Kidney (tissue), 14 donors: ENCODE data around the gene ALDH4A1. TPM values are rescaled to one million over a fixed set of nuclear protein-coding genes. Genes with fewer than 3 reads are reported as not detected.
A peak's percentile ranks its signal among the peaks of the same experiment; 100 is the strongest.

Source experiments
- DNase-seq, 5 donors: peaks; one replicate each; pipeline ENCODE4 v3.0.0-alpha.2; 2013 to 2020
- FAIRE-seq: peaks from 2 replicates; lab custom pipeline; 2012; peaks lifted over from hg19 to GRCh38; lab: Jason Lieb, UNC
- H3K27ac ChIP-seq, 2 donors: one replicate each; pipeline ENCODE4 v1.7.0; 2013; ENCODE audit warnings: low read depth in 2 of 2, low read length in 2 of 2, inconsistent platforms in 1 of 2
- H3K27me3 ChIP-seq: one replicate; pipeline ENCODE4 v1.7.1; 2013; ENCODE audit warnings: low read length, inconsistent platforms; ENCODE audit not compliant: control insufficient read depth, insufficient read depth
- H3K36me3 ChIP-seq, 3 donors: one replicate each; pipeline versions ENCODE4 v1.7.0 to v1.7.1; 2013; ENCODE audit warnings: low read length in 3 of 3, control low read depth in 1 of 3, inconsistent platforms in 1 of 3; ENCODE audit not compliant: insufficient read depth in 3 of 3, control insufficient read depth in 2 of 3
- H3K4me1 ChIP-seq, 3 donors: one replicate each; pipeline versions ENCODE4 v1.7.0 to v1.7.1; 2013; ENCODE audit warnings: low read length in 3 of 3, inconsistent platforms in 1 of 3, low read depth in 1 of 3; ENCODE audit not compliant: control insufficient read depth in 2 of 3, insufficient read depth in 2 of 3
- H3K4me3 ChIP-seq, 3 donors: one replicate each; pipeline versions ENCODE4 v1.7.0 to v1.8.1; 2013; ENCODE audit warnings: low read length in 3 of 3, control low read depth in 1 of 3, inconsistent platforms in 1 of 3
- H3K9ac ChIP-seq, 3 donors: one replicate each; pipeline versions ENCODE4 v1.7.0 to v1.7.1; 2013; ENCODE audit warnings: low read length in 3 of 3, control low read depth in 1 of 3, inconsistent platforms in 1 of 3
- H3K9me3 ChIP-seq, 3 donors: one replicate each; pipeline versions ENCODE4 v1.7.0 to v1.7.1; 2013; ENCODE audit warnings: low read length in 3 of 3, control low read depth in 1 of 3, inconsistent platforms in 1 of 3; ENCODE audit not compliant: control insufficient read depth in 2 of 3, insufficient read depth in 1 of 3
- intact Hi-C: fragments of 100-400 bp; cut with DNase I; formaldehyde crosslinking; loops from one replicate; pipeline ENCODE4 v1.11.1; 2022
- polyA plus RNA-seq: library from polyadenylated mRNA; stranded (reverse); fragments of 350-450 nt; fragmentation: Illumina TruSeq; extraction: RNeasy Lipid Tissue Mini Kit (QIAGEN cat#74804); gene quantifications from one replicate; pipeline ENCODE4 v1.2.3, GENCODE V29; 2014; ENCODE audit warnings: low read depth, low replicate concordance; ENCODE audit not compliant: insufficient read depth
- total RNA-seq: library from RNA; stranded (reverse); fragmentation: NEBNext Ultra II Directional; extraction: Animal tissue kit (Norgen Biotek cat#: 25700); gene quantifications from one replicate; pipeline ENCODE4 v1.2.1, GENCODE V29; 2021
- TF ChIP-seq, protein P1 (sequence below): IDR thresholded peaks from 3 replicates; pipeline ENCODE4 v1.5.1; 2012; ENCODE audit warnings: mild to moderate bottlenecking, moderate library complexity, borderline replicate concordance; ENCODE audit not compliant: insufficient read depth; ENCODE audit errors: extremely low read depth
- donor health status: control.
- donor health status: control.
- donor health status: control.
- donor health status: control.
- donor health status: control.
- donor health status: DM: yes; HTN: yes; CAD: no.
- donor health status: Normal renal cell carcinoma (clear cell type).

Gene ALDH4A1
- total and polyA plus RNA-seq, 2 donors from 2014 or later = 49.3 to 352 TPM

DNA sequence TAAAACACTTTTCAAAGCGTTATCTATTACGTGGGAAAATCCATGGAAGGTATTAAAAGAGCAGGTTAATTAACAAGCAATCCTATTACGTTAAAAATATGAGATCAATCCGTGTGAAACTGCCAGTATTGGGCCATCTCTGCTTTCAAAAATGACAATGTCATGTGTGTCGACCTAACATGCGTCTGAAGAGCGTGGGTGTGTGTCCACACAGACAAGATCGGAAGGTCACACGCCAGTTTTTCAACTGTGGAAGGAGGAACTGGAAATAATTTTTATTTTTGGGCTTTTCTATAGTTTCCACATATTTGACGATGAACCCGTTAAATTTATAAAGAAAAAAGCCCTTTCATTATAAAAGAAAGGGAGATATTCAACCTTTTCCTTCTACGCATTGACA is 17.6 kb upstream of the ALDH4A1 start:
- Histone ChIP-seq H3K27ac (no peak overlapping the region), H3K4me3 (no peak overlapping the region), H3K4me1 (peaks cover 9 to 27% (median 15%) of the 10 kb centered on the region in 3 donors), H3K36me3 (peaks cover 2 to 7% (median 6%) of the 10 kb centered on the region in 3 donors), H3K9me3 (no peaks in the 10 kb centered on the region), H3K27me3 (no peaks in the 10 kb centered on the region), H3K9ac (no peak overlapping the region)
- TF ChIP-seq, protein P1, sequence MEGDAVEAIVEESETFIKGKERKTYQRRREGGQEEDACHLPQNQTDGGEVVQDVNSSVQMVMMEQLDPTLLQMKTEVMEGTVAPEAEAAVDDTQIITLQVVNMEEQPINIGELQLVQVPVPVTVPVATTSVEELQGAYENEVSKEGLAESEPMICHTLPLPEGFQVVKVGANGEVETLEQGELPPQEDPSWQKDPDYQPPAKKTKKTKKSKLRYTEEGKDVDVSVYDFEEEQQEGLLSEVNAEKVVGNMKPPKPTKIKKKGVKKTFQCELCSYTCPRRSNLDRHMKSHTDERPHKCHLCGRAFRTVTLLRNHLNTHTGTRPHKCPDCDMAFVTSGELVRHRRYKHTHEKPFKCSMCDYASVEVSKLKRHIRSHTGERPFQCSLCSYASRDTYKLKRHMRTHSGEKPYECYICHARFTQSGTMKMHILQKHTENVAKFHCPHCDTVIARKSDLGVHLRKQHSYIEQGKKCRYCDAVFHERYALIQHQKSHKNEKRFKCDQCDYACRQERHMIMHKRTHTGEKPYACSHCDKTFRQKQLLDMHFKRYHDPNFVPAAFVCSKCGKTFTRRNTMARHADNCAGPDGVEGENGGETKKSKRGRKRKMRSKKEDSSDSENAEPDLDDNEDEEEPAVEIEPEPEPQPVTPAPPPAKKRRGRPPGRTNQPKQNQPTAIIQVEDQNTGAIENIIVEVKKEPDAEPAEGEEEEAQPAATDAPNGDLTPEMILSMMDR = no peak
- DNase-seq (no peak), FAIRE-seq (no peak)
- intact Hi-C loops = loop anchor here (10.0 kb wide), 1 partner anchor 175 kb away; no protein-coding TSS in a partner anchor

DNA sequence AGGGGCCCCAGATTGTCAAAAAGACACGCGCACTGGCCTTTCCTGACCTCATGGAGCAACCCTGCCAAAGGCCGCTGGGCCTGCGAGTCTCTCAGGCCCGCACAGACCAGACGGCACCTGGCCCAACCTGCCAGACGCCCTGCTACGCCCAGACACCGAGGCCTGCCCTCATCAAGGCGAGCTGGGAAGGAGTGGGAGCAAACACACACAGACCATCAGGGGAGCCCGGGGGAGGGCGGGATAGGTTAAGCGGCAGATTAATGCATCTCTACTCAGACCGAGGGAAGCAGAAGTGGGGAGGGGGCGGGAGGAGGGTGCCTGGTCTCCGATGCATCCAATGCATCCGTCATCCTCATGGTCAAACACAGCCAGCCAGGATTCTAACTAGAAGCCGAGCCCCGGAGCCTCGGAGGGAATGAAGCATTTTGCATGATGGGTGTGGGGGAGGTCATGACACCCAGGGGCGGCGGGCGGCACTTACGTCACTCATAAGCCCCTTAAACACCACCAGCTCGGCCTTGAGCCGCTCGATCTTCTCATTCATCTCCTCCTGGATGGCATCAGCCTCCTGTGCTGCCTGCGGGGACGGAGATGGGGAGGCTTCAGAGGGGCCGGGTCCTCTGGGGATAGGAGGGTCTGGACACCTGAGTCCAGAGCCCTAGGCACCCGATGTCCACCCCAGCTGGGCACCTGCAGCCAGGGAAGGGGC is 17.0 kb upstream of the ALDH4A1 start:
- Histone ChIP-seq H3K27me3 (no peaks in the 10 kb centered on the region), H3K27ac (no peak overlapping the region), H3K9ac (no peak overlapping the region), H3K36me3 (peaks cover 2 to 8% (median 6%) of the 10 kb centered on the region in 3 donors), H3K4me1 (peaks cover 9 to 24% (median 15%) of the 10 kb centered on the region in 3 donors), H3K9me3 (no peaks in the 10 kb centered on the region), H3K4me3 (no peak overlapping the region)
- TF ChIP-seq, protein P1 = no peak
- FAIRE-seq (no peak), DNase-seq (peak in 2 of 5 donors; percentile 32 to 43)
- intact Hi-C loops = loop anchor here (10.0 kb wide), 1 partner anchor 175 kb away; no protein-coding TSS in a partner anchor

DNA sequence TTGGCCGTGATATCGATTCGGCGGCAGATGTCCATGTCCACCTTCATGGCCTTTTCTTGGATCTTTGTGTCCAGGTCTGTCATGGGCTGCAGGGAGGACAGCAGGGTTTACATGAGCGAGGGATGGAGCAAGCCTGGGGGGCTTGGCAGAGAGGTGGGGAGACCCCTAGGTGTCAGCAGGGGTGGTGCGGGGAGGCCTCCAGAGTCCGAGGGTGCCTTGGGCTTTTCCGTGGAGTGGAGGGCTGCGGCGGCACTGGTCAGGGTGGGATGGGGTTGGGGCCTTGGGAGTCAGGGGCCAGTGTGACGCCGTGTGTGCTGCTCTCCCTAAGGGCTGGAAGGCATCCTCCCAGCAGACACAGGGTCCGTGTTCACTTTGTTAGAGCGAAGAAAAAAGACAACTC is 16.1 kb upstream of the ALDH4A1 start:
- no peak for FAIRE-seq
- H3K27me3 ChIP-seq = no peaks in the 10 kb centered on the region
- peaks cover 2 to 8% (median 6%) of the 10 kb centered on the region in 3 donors for H3K36me3 ChIP-seq
- H3K4me3 ChIP-seq = no peak overlapping the region
- H3K27ac ChIP-seq = no peak overlapping the region
- H3K9me3 ChIP-seq = no peaks in the 10 kb centered on the region
- intact Hi-C loops = loop anchor here (10.0 kb wide), 1 partner anchor 176 kb away; no protein-coding TSS in a partner anchor
- peaks cover 6 to 18% (median 11%) of the 10 kb centered on the region in 3 donors for H3K4me1 ChIP-seq
- DNase-seq = peak in 1 of 5 donors; percentile 72
- TF ChIP-seq, protein P1 = no peak
- H3K9ac ChIP-seq = no peak overlapping the region
